ENCODE data around the gene S100A11.

DNA sequence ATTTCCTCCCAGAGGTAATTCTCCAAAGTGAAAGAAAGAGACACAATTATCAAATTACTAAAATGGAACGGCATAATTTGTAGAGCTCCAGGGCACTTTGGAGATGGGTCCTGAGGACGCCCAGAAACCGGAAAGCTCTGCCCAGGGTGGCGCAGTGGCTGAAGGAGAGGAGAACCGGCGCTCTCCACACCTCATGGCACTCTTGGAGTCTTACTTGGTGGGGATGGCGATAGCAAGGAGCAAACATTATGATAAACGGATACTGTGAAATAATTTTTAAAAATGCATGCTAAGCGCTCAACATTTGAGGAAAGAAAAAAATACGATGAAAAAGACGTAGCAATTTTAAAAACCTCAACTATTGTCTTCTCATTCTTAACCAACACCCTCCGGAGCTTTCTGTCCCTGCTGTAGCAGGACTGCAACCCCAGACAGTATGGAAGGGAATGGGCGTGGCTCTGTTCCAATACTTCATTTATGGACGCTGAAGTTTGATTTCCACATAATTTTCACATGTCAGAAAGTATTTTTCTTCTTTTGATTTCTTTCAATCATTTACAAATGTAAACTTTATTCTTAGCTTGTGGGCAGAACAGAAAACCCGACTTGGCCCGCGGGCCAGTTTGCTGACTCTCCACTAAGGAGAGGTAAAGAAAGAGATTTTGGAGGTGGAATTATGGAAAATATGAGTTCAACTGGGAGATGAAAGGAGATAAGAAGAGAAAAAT, 1.1 kb downstream of the S100A11 start:
- TF ChIP-seq ZBED1 (IDR thresholded peaks at IDR 0.05) (no peak), PURB (CRISPR knock-in tag; IDR thresholded peaks at IDR 0.05; ENCODE audit: low read depth) (no peak), ILF3 (IDR thresholded peaks at IDR 0.05; ENCODE audit: borderline replicate concordance) (no peak)
